Activated naive CD8-positive, alpha-beta T cell treated with anti-CD3 and anti-CD28 coated beads for 36 hours (primary cell): ENCODE measurements around the gene CABP1. TPM values are rescaled to one million over a fixed set of nuclear protein-coding genes. Genes with fewer than 3 reads are reported as not detected.
"Not testable (repeated sequence)": the region's sequence is repeated elsewhere in the genome, so short reads cannot be mapped to it uniquely, and the experiment has no call there.

ENCODE experiments used
- DNase-seq: peaks from one replicate; pipeline ENCODE4 v3.0.0; 2021
- H3K27ac Mint-ChIP-seq: one replicate; pipeline ENCODE4 v1.8.0; 2022; ENCODE audit warnings: mild to moderate bottlenecking, moderate library complexity, mixed read lengths
- H3K27me3 Mint-ChIP-seq: one replicate; pipeline ENCODE4 v1.8.0; 2022; ENCODE audit warnings: mild to moderate bottlenecking, mixed read lengths
- H3K36me3 Mint-ChIP-seq: one replicate; pipeline ENCODE4 v1.8.0; 2021; ENCODE audit warnings: mild to moderate bottlenecking, mixed read lengths
- H3K4me1 Mint-ChIP-seq: one replicate; pipeline ENCODE4 v1.8.0; 2021; ENCODE audit warnings: mixed read lengths
- H3K4me3 Mint-ChIP-seq: one replicate; pipeline ENCODE4 v1.8.0; 2022; ENCODE audit warnings: mild to moderate bottlenecking, moderate library complexity, mixed read lengths
- H3K9me3 Mint-ChIP-seq: one replicate; pipeline ENCODE4 v1.8.0; 2022; ENCODE audit warnings: mixed read lengths
- total RNA-seq, 2 experiments: library from RNA; stranded (reverse); gene quantifications; one replicate each; pipeline ENCODE4 v1.2.3, GENCODE V29; 2021

The CABP1 gene
- 1 to 10 TPM in 1 of 2 experiments, under 1 TPM in 1; 0.94 to 2.0 TPM for total RNA-seq

- peak within 1 kb of the TSS; percentile 68 for H3K4me3 Mint-ChIP-seq
Measured at GRCh38 chr12:120639771-120640721, at the start of gene CABP1. Gene CABP1 (plus strand): TSS chr12:120640626. CDS start chr12:120640686, 60 bp downstream.

DNA sequence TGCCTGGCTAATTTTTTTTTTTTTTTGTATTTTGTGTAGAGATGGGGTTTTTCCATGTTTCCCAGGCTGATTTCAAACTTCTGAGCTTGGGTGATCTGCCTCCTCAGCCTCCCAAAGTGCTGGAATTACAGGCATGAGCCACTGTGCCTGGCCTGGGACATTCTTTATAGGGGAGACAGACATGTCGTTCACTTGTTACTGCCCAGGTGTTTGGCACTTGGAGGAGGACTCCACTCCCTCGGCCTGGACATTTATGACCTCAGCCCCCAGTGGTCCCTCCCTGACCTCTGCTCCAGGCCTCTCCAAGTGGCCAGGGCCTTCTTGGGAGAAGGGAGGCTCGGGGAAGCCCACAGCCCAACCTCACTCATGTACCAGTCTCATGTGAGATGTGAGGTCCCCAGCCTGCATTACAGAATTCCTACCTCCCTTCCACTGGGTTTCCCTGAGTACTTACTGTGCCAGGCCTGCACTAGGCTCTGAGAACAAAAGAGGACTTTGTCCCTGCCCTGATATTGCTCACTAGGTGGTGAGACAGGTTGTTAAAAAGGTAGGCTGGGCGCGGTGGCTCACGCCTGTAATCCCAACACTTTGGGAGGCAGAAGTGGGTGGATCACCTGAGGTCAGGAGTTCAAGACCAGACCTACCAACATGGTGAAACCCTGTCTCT lies 49.6 kb upstream of the CABP1 start:
- no peaks in the 10 kb centered on the region for H3K4me1 Mint-ChIP-seq
- H3K9me3 Mint-ChIP-seq, result no peaks in the 10 kb centered on the region
- no peaks in the 10 kb centered on the region for H3K36me3 Mint-ChIP-seq
- no peak overlapping the region for H3K4me3 Mint-ChIP-seq
- no peaks in the 10 kb centered on the region for H3K27me3 Mint-ChIP-seq
- no peak overlapping the region for H3K27ac Mint-ChIP-seq
- DNase-seq, result no peak

More at GRCh38 chr12:120639771-120640721, at the start of gene CABP1:
- Mint-ChIP-seq H3K36me3 (no peaks in the 10 kb centered on the region), H3K9me3 (no peaks in the 10 kb centered on the region), H3K4me1 (peaks cover 10% of the 10 kb centered on the region), H3K27ac (no peak within 1 kb of the TSS), H3K27me3 (peaks cover 41% of the 10 kb centered on the region)
- peak; percentile 80 for DNase-seq

DNA sequence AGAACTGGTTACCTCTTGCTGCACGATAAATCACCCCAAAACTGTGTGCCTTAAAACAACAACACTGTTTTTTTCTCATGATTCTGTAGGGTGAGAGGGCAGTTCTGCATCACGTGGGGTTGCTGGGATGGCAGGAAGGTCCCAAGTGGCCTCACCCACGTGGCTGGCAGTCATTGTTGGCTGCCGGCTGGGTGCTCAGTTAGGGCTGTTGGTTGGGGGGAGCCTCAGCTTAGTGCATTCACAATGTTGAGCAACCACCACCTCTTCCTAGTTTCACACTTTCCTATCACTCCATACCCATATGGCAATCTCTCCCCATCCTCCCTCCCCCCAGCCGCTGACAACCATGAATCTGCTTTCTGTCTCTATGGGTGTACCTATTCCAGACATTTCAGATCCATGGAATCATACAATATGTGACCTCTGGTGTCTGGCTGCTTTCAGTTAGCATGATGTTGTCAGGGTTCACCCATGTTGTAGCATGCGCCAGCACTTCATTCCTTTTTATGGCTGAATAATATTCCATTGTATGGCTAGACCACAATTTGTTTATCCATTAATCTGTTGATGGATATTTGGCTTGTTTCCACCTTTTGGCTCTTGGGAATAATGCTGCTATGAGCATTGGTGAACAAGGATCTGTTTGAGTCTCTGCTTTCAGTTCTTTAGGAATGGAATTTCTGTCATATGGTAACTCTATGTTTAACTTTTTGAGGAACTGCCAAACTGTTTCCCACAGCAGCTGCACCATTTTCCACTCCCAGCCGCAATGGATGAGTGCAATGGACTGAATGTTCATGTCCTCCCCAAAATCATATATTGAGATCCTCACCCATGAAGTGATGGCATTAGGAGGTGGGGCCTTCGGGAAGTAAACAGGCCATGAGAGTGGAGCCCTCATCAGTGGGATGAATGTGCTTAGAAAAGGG lies 48.0 kb upstream of the CABP1 start:
- Mint-ChIP-seq H3K36me3 (no peaks in the 10 kb centered on the region), H3K27ac (no peak overlapping the region), H3K9me3 (no peaks in the 10 kb centered on the region), H3K27me3 (no peaks in the 10 kb centered on the region), H3K4me3 (no peak overlapping the region), H3K4me1 (no peaks in the 10 kb centered on the region)
- no peak for DNase-seq

- no peak for DNase-seq
- Mint-ChIP-seq H3K36me3 (no peaks in the 10 kb centered on the region), H3K4me1 (no peaks in the 10 kb centered on the region), H3K9me3 (no peaks in the 10 kb centered on the region), H3K27ac (no peak overlapping the region), H3K27me3 (no peaks in the 10 kb centered on the region), H3K4me3 (no peak overlapping the region)
Measured at GRCh38 chr12:120596901-120597300, 43.5 kb upstream of the CABP1 start.

GRCh38 chr12:120597861-120598260 lies 42.6 kb upstream of the CABP1 start:
- no peaks in the 10 kb centered on the region for H3K4me1 Mint-ChIP-seq

DNA sequence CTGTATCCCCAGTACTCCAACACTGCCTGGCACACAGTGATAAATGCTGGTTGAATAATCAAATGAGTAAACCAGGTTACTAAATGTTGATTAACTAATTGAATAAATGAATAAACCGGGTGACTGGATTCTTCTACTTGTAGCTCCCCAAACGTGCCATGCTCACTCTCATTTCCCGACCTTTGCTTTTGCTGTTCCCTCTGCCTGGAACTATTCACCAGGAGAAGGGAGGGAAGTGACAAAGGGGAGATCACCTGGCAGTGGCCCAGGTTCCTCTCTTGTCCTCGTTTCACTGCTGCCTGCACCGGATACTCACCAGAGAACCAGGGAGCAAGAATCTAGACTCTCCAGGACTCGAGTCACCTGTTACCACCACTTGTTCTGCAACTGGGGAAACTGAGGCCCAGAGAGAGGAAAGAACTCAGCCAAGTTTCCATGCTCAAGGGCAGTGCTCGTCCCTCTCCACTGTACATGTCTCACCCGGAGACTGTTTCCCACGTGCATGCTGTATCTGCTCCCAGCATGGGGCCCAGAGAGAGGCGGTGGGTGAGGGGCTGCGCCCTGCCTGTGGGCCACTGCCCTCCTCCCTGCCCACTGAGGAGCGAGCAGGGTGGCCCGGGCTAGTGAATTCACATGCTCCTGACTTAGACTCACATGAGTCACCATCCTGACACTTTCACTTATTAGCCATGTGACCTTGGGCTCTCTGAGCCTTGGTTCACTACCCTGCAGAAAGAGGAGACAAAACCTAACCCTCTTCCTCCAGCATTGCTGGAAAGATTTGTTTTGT lies 41.6 kb upstream of the CABP1 start:
- H3K4me1 Mint-ChIP-seq, result no peaks in the 10 kb centered on the region
- no peaks in the 10 kb centered on the region for H3K36me3 Mint-ChIP-seq
- no peak overlapping the region for H3K4me3 Mint-ChIP-seq
- H3K9me3 Mint-ChIP-seq, result no peaks in the 10 kb centered on the region
- no peak overlapping the region for H3K27ac Mint-ChIP-seq
- H3K27me3 Mint-ChIP-seq, result peaks cover 4% of the 10 kb centered on the region
- DNase-seq, result no peak

More at GRCh38 chr12:120597861-120598260, 42.6 kb upstream of the CABP1 start:
- Mint-ChIP-seq H3K27me3 (peaks cover 4% of the 10 kb centered on the region), H3K36me3 (no peaks in the 10 kb centered on the region), H3K4me3 (no peak overlapping the region), H3K27ac (no peak overlapping the region), H3K9me3 (no peaks in the 10 kb centered on the region)
- DNase-seq, result no peak

DNA sequence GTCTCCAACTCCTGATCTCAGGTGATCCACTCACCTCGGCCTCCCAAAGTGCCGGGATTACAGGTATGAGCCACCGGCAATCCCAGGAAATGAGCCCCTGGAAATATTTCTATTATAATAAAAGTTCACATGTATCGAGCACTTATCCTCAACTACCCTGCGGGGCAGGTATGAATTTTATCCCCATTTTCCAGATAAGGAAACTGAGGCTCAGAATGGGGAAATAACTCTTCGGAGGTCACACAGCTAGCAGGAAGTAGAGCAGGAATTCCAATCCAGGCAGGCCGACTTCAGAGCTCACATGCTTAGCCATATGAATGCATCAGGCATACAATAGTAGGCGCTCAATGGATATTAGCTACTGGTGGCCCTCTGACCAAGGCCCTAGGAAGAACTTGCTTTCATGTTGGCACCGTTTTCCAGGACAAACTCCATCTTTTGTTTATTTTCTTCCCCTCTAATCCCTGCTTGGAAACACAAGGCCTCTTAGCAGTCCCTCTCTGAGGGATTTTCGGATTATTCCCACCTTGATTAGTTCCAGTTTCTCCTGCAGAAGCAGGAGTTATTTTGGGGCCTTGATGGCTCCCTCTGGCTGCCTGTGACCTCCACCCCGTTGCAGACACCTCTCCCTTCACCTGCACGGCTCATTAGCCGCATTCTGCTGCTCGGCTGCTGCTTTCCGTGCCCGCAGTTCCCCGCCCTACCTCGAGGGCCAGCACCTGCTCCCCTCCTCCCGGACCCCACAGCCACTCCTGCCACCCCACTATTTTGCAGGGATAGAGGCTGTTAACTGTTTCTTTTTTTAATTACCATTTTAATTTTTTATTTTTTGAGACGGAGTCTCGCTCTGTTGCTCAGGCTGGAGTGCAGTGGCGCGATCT lies 40.5 kb upstream of the CABP1 start:
- no peaks in the 10 kb centered on the region for H3K9me3 Mint-ChIP-seq
- H3K27me3 Mint-ChIP-seq, result peaks cover 4% of the 10 kb centered on the region
- no peaks in the 10 kb centered on the region for H3K4me1 Mint-ChIP-seq
- H3K36me3 Mint-ChIP-seq, result no peaks in the 10 kb centered on the region
- no peak overlapping the region for H3K27ac Mint-ChIP-seq
- no peak overlapping the region for H3K4me3 Mint-ChIP-seq
- DNase-seq, result no peak

GRCh38 chr12:120602416-120602815 lies 38.0 kb upstream of the CABP1 start:
- H3K36me3 Mint-ChIP-seq, H3K27ac Mint-ChIP-seq, H3K9me3 Mint-ChIP-seq, H3K4me3 Mint-ChIP-seq, DNase-seq, H3K27me3 Mint-ChIP-seq, H3K4me1 Mint-ChIP-seq: not testable (repeated sequence)

DNA sequence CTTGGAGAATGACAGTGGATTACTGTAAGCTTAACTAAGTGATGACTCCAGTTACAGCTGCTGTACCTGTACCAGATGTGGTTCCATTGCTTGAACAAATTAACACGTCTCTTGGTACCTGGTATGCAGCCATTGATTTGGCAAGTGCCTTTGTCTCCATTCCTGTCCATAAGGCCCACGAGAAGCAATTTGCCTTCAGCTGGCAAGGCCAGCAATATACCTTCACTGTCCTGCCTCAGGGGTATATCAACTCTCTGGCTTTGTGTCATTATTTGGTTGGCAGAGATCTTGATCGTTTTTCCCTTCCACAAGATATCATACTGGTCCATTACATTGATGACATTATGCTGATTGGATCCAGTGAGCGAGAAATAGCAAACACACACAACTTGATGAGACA lies 29.9 kb upstream of the CABP1 start:
- no peak for DNase-seq
- no peak overlapping the region for H3K27ac Mint-ChIP-seq

GRCh38 chr12:120611534-120611933 lies 28.9 kb upstream of the CABP1 start:
- peaks cover 11% of the 10 kb centered on the region for H3K4me1 Mint-ChIP-seq
- not testable (repeated sequence) for H3K36me3 Mint-ChIP-seq, H3K27ac Mint-ChIP-seq, DNase-seq, H3K9me3 Mint-ChIP-seq, H3K27me3 Mint-ChIP-seq, H3K4me3 Mint-ChIP-seq

More for the DNA sequence above, 29.9 kb upstream of the CABP1 start:
- H3K27me3 Mint-ChIP-seq, result no peaks in the 10 kb centered on the region
- H3K9me3 Mint-ChIP-seq, result no peaks in the 10 kb centered on the region
- no peak overlapping the region for H3K4me3 Mint-ChIP-seq
- H3K4me1 Mint-ChIP-seq, result peaks cover 11% of the 10 kb centered on the region
- H3K36me3 Mint-ChIP-seq, result no peaks in the 10 kb centered on the region

- Mint-ChIP-seq H3K9me3 (peaks cover 1% of the 10 kb centered on the region), H3K36me3 (peaks cover 1% of the 10 kb centered on the region), H3K27ac (no peak overlapping the region), H3K4me3 (no peak overlapping the region), H3K4me1 (peaks cover 11% of the 10 kb centered on the region), H3K27me3 (peaks cover 24% of the 10 kb centered on the region)
- no peak for DNase-seq
Measured at GRCh38 chr12:120614848-120615247, 25.6 kb upstream of the CABP1 start.

DNA sequence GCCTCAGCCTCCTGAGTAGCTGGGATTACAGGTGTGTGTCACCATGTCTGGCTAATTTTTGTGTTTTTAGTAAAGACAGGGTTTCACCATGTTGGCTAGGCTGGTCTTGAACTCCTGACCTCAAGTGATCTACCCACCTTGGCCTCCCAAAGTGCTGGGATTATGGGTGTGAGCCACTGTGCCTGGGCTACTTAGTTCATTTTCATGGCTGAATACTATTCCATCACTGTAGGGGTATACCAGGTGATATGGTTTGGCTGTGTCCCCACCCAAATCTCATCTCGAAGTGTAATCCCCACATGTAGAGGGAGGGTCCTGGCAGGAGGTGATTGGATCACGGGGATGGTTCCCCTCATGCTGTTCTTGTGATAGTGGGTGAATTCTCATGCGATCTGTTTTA lies 23.2 kb upstream of the CABP1 start:
- DNase-seq, H3K4me3 Mint-ChIP-seq, H3K27ac Mint-ChIP-seq, H3K36me3 Mint-ChIP-seq, H3K9me3 Mint-ChIP-seq: not testable (repeated sequence)
- peaks cover 33% of the 10 kb centered on the region for H3K27me3 Mint-ChIP-seq
- peaks cover 11% of the 10 kb centered on the region for H3K4me1 Mint-ChIP-seq

- not testable (repeated sequence) for H3K36me3 Mint-ChIP-seq, H3K4me3 Mint-ChIP-seq, DNase-seq, H3K9me3 Mint-ChIP-seq, H3K27ac Mint-ChIP-seq
- H3K27me3 Mint-ChIP-seq, result peaks cover 33% of the 10 kb centered on the region
- peaks cover 11% of the 10 kb centered on the region for H3K4me1 Mint-ChIP-seq
Measured at GRCh38 chr12:120617767-120618166, 22.7 kb upstream of the CABP1 start.
